Prostate gland (tissue), 1 donor: ENCODE results near the gene SLC35B4.

Source experiments
- POLR2A ChIP-seq: fragments of 450-650 bp; IDR thresholded peaks from one replicate; pipeline ENCODE4 v1.6.1; 2016; ENCODE audit warnings: antibody characterized with exemption, mild to moderate bottlenecking
- POLR2AphosphoS5 ChIP-seq: sonication (generic); formaldehyde crosslinking; IDR thresholded peaks from one replicate; pipeline ENCODE4 v1.6.1; 2017; ENCODE audit warnings: antibody characterized with exemption

GRCh38 chr7:134279336-134279735 lies 37.4 kb downstream of the SLC35B4 start:
- TF ChIP-seq POLR2A: no peak
- TF ChIP-seq POLR2AphosphoS5: no peak
